Effector memory CD4-positive, alpha-beta T cell (primary cell): ENCODE measurements around the gene VAV2.
"Not testable (repeated sequence)": the region's sequence is repeated elsewhere in the genome, so short reads cannot be mapped to it uniquely, and the experiment has no call there.

Source experiments
- DNase-seq, 3 donors: peaks; one replicate each; pipeline ENCODE4 v3.0.0-alpha.2; 2020
- H3K27ac ChIP-seq: 2 replicates; pipeline ENCODE4 v1.7.0; 2013; ENCODE audit warnings: mild to moderate bottlenecking, low read length, moderate library complexity; ENCODE audit not compliant: insufficient read depth, poor library complexity, severe bottlenecking
- H3K27me3 ChIP-seq: replicated peaks from 2 replicates; pipeline ENCODE4 v1.7.0; 2013; ENCODE audit warnings: mild to moderate bottlenecking, low read length; ENCODE audit not compliant: insufficient read depth, control insufficient read depth, poor library complexity, severe bottlenecking
- H3K36me3 ChIP-seq: 2 replicates; pipeline ENCODE4 v1.7.0; 2013; ENCODE audit warnings: mild to moderate bottlenecking, low read length, moderate library complexity; ENCODE audit not compliant: control insufficient read depth, insufficient read depth
- H3K4me1 ChIP-seq: 2 replicates; pipeline ENCODE4 v1.7.0; 2013; ENCODE audit warnings: low read length, mild to moderate bottlenecking; ENCODE audit not compliant: control insufficient read depth, insufficient read depth, poor library complexity, severe bottlenecking
- H3K4me3 ChIP-seq: 2 replicates; pipeline ENCODE4 v1.7.0; 2013; ENCODE audit warnings: low read length, low read depth, mild to moderate bottlenecking; ENCODE audit not compliant: insufficient read depth, poor library complexity, severe bottlenecking
- H3K9me3 ChIP-seq: 2 replicates; pipeline ENCODE4 v1.7.0; 2013; ENCODE audit warnings: mild to moderate bottlenecking, low read length, moderate library complexity; ENCODE audit not compliant: control insufficient read depth

VAV2 gene

GRCh38 chr9:133927041-133927440 lies 65.1 kb downstream of the VAV2 start:
- H3K4me1 ChIP-seq: no peaks in the 10 kb centered on the region
- no peaks in the 10 kb centered on the region for H3K9me3 ChIP-seq
- no peaks in the 10 kb centered on the region for H3K27me3 ChIP-seq
- H3K27ac ChIP-seq: no peak overlapping the region
- DNase-seq: no peak
- H3K36me3 ChIP-seq: no peaks in the 10 kb centered on the region
- no peak overlapping the region for H3K4me3 ChIP-seq

DNA sequence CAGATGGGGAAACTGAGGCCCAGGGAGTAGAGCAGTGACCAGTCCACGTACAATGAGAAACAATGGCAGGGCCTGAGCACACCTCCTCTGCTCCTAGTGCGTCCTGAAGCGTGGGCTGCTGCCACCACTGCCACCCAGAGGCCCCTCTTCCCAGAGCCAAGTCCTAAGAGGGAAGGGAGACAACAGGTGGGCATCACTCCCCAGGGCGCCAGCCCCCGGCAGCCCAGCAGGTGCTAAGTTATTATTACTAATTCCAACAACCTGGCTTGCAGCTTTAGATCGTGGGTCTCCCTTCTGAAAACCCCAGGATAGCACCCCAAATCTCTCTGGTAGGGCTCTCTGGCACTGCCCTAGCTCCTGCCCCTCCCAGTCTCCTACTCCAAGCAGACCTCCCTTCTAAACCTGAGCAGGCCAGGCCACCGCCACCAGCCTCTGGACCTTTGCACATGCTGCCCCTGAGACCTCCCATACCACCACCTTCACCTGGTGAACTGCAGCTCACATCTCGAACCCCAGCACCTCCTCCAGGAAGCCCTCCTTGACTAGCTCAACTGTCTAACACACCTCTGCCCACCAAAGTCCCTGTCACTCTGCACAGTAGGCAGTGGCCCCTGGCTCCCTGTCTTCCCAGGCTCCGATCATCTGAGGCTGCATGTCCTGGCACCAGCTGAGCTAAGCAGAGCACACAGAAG lies 65.8 kb downstream of the VAV2 start:
- no peaks in the 10 kb centered on the region for H3K9me3 ChIP-seq
- no peak overlapping the region for H3K27ac ChIP-seq
- no peaks in the 10 kb centered on the region for H3K36me3 ChIP-seq
- H3K27me3 ChIP-seq: no peaks in the 10 kb centered on the region
- DNase-seq: no peak
- H3K4me3 ChIP-seq: no peak overlapping the region
- H3K4me1 ChIP-seq: no peaks in the 10 kb centered on the region

GRCh38 chr9:133924453-133924852 lies 67.7 kb downstream of the VAV2 start:
- Histone ChIP-seq H3K36me3 (no peaks in the 10 kb centered on the region), H3K9me3 (no peaks in the 10 kb centered on the region), H3K4me1 (no peaks in the 10 kb centered on the region), H3K27me3 (no peaks in the 10 kb centered on the region), H3K4me3 (no peak overlapping the region), H3K27ac (no peak overlapping the region)
- DNase-seq: no peak

DNA sequence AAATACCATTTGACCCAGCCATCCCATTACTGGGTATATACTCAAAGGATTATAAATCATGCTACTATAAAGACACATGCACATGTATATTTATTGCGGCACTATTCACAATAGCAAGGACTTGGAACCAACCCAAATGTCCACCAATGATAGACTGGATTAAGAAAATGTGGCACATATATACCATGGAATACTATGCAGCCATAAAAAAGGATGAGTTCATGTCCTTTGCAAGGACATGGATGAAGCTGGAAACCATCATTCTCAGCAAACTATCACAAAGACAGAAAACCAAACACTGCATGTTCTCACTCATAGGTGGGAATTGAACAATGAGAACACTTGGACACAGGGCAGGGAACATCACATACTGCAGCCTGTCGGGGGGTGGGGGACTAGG lies 68.5 kb downstream of the VAV2 start:
- H3K9me3 ChIP-seq, H3K27me3 ChIP-seq, H3K36me3 ChIP-seq, DNase-seq, H3K27ac ChIP-seq, H3K4me1 ChIP-seq, H3K4me3 ChIP-seq: not testable (repeated sequence)

GRCh38 chr9:133921866-133922265 lies 70.3 kb downstream of the VAV2 start:
- Histone ChIP-seq H3K9me3 (no peaks in the 10 kb centered on the region), H3K27me3 (no peaks in the 10 kb centered on the region), H3K4me1 (no peaks in the 10 kb centered on the region), H3K4me3 (no peak overlapping the region), H3K36me3 (no peaks in the 10 kb centered on the region), H3K27ac (no peak overlapping the region)
- no peak for DNase-seq

- no peaks in the 10 kb centered on the region for H3K36me3 ChIP-seq
- H3K27me3 ChIP-seq: no peaks in the 10 kb centered on the region
- DNase-seq: no peak
- H3K9me3 ChIP-seq: no peaks in the 10 kb centered on the region
- no peaks in the 10 kb centered on the region for H3K4me1 ChIP-seq
- H3K27ac ChIP-seq: no peak overlapping the region
- no peak overlapping the region for H3K4me3 ChIP-seq
Measured at GRCh38 chr9:133920471-133920870, 71.7 kb downstream of the VAV2 start.

GRCh38 chr9:133919253-133920115 lies 72.6 kb downstream of the VAV2 start:
- Histone ChIP-seq H3K4me3 (no peak overlapping the region), H3K9me3 (no peaks in the 10 kb centered on the region), H3K36me3 (no peaks in the 10 kb centered on the region), H3K27me3 (no peaks in the 10 kb centered on the region), H3K27ac (no peak overlapping the region), H3K4me1 (no peaks in the 10 kb centered on the region)
- no peak for DNase-seq

GRCh38 chr9:133918111-133918813 lies 73.9 kb downstream of the VAV2 start:
- Histone ChIP-seq H3K36me3 (no peaks in the 10 kb centered on the region), H3K27ac (no peak overlapping the region), H3K4me3 (no peak overlapping the region), H3K9me3 (no peaks in the 10 kb centered on the region), H3K27me3 (no peaks in the 10 kb centered on the region), H3K4me1 (no peaks in the 10 kb centered on the region)
- no peak for DNase-seq

- Histone ChIP-seq H3K4me3 (no peak overlapping the region), H3K36me3 (no peaks in the 10 kb centered on the region), H3K27me3 (no peaks in the 10 kb centered on the region), H3K4me1 (no peaks in the 10 kb centered on the region), H3K9me3 (no peaks in the 10 kb centered on the region), H3K27ac (no peak overlapping the region)
- no peak for DNase-seq
Measured at GRCh38 chr9:133917375-133917774, 74.7 kb downstream of the VAV2 start.

GRCh38 chr9:133916159-133916541 lies 76.0 kb downstream of the VAV2 start:
- Histone ChIP-seq H3K27ac (no peak overlapping the region), H3K4me1 (no peaks in the 10 kb centered on the region)

More at GRCh38 chr9:133916159-133916541, 76.0 kb downstream of the VAV2 start:
- Histone ChIP-seq H3K4me3 (no peak overlapping the region), H3K36me3 (no peaks in the 10 kb centered on the region), H3K27me3 (no peaks in the 10 kb centered on the region), H3K9me3 (no peaks in the 10 kb centered on the region)
- no peak for DNase-seq
